ENCODE data around the gene NGFR.

GRCh38 chr17:49520386-49521087 is 25.4 kb downstream of the NGFR start:
- TF ChIP-seq CTCF (IDR thresholded peaks at IDR 0.05), result no peak
- no peak for TF ChIP-seq EP300 (IDR thresholded peaks at IDR 0.05)
- no peak for TF ChIP-seq POLR2A (IDR thresholded peaks at IDR 0.05)
- TF ChIP-seq POLR2AphosphoS5 (IDR thresholded peaks at IDR 0.05), result no peak
